Measurements from ENCODE around the gene CLK1.

CLK1 gene

DNA sequence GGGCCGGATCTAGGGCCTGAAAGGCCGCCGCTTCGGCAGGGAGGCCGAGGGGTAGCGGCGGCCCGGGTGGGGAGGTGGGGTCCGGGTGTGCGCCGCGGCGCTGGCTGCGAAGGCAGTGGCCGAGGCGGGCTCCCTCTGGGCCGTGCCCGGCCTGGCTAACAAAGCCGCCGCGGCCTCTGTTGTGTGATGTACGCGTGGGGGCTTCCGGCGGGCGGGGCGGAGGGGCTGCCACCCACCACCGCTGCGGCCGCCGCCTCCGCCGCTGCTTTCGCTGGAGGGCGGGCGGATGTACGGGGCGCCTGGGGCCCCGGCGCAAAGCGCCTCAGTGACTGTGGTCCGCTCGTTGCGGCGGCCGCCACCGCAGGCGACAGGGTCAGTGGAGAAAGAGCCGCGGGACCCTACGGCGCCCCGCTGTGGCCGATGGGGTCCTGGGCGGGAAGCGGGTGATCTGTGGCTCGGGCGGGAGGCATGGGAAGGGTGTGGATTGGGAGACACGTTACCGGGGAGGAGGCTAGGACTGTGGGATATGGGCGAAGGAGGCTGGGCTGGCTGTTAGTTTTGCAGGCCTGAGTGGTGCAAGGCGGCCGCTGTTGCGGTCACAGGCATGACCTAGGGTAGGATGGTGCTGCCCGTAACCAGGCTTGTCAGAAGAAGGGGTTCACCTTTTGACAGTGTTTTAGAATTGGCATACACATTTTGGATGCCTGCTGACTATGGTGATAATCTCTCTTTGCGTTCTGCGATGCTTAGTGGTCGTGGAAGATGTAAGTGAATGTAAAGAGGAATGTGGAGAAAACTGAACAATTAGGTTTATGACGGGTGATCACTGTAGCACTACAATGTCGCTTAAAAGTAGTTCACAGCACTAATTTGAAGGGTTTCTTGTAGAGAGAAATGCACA is 52.1 kb downstream of the CLK1 start:
- Histone ChIP-seq H3K27ac (peak overlapping the region; percentile 85), H3K79me2 (peaks cover 31% of the 10 kb centered on the region), H3K36me3 (ENCODE audit: control insufficient read depth, insufficient read depth, low read length) (no peaks in the 10 kb centered on the region), H3K4me2 (ENCODE audit: low read length) (peak overlapping the region; percentile 84), H3K4me3 (ENCODE audit: low read depth, low read length) (peak overlapping the region; percentile 95), H3K9me3 (ENCODE audit: control insufficient read depth, low read length) (no peaks in the 10 kb centered on the region), H2AFZ (peak overlapping the region; percentile 88), H3K4me1 (peaks cover 5% of the 10 kb centered on the region), H3K27me3 (ENCODE audit: control insufficient read depth, insufficient read depth, low read length) (no peaks in the 10 kb centered on the region), H3K9ac (peak overlapping the region; percentile 95)
- TF ChIP-seq, protein P1, sequence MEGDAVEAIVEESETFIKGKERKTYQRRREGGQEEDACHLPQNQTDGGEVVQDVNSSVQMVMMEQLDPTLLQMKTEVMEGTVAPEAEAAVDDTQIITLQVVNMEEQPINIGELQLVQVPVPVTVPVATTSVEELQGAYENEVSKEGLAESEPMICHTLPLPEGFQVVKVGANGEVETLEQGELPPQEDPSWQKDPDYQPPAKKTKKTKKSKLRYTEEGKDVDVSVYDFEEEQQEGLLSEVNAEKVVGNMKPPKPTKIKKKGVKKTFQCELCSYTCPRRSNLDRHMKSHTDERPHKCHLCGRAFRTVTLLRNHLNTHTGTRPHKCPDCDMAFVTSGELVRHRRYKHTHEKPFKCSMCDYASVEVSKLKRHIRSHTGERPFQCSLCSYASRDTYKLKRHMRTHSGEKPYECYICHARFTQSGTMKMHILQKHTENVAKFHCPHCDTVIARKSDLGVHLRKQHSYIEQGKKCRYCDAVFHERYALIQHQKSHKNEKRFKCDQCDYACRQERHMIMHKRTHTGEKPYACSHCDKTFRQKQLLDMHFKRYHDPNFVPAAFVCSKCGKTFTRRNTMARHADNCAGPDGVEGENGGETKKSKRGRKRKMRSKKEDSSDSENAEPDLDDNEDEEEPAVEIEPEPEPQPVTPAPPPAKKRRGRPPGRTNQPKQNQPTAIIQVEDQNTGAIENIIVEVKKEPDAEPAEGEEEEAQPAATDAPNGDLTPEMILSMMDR (IDR thresholded peaks at IDR 0.05), result peak; percentile 86

DNA sequence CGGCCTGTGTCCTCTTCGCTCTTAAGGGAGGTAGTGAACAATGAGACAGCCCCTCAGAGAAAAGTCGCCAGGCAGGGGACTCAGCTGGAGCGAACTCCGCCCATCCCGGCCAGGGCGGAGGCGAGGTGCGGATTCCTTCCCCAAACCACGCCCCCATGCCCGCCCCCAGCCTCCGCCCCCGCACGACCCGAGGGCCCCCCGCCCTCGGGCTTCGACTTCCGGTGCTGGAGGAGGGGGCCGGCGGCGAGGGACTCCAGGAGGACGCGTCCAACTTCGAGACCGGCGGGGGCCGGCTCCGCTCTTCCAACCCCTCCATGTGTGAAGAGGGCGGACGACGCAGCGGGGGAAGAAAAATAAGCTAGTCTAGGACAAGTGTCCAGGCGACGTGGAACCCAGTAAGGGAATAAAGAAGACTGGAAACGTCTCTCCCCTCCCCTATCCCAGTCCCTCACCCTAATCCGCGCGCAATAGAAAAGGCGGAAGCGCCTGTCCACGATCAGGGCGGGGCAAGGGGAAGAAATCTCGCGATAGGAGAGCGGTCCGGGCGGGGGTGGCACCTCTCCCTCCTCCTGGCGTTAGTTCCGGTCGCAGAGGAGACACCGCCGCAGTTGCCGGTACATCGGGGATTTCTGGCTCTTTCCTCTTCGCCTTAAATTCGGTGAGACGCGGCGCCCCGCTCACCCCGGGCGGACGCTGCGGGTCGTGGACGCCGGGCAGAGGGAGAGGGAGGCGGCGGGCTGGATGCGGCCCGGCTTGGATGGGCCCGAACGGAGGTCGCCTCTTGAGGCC is 52.9 kb downstream of the CLK1 start, which contains the start of gene BZW1:
Gene BZW1 (plus strand): TSS at position 578 of the 789 bp plus-strand sequence. CDS start 1,308 bp downstream, outside the sequence.
- Histone ChIP-seq H3K27ac (peak within 1 kb of the TSS; percentile 85), H3K36me3 (ENCODE audit: control insufficient read depth, insufficient read depth, low read length) (no peaks in the 10 kb centered on the region), H3K4me2 (ENCODE audit: low read length) (peak within 1 kb of the TSS; percentile 91), H3K9ac (peak within 1 kb of the TSS; percentile 95), H3K4me1 (peaks cover 5% of the 10 kb centered on the region), H3K4me3 (ENCODE audit: low read depth, low read length) (peak within 1 kb of the TSS; percentile 95), H2AFZ (peak within 1 kb of the TSS; percentile 88), H3K27me3 (ENCODE audit: control insufficient read depth, insufficient read depth, low read length) (no peaks in the 10 kb centered on the region), H3K9me3 (ENCODE audit: control insufficient read depth, low read length) (no peaks in the 10 kb centered on the region), H3K79me2 (peaks cover 31% of the 10 kb centered on the region)
- TF ChIP-seq, protein P1 (IDR thresholded peaks at IDR 0.05), result no peak

DNA sequence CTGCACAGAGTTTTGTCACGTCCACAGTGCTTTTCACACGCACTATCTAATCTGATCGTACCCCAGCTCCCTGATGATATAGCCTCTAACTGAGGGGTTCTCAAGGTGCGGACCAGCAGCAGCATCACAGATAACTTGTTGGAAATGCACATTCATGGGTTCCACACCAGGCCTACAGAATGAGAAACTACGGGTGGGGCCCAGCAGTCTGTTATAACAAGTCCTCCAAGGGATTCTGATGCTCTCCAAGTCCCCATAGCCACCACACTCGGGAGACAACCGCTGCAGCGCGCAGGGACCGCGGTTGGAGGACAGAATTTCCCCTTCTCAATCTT is 53.5 kb downstream of the CLK1 start:
- TF ChIP-seq, protein P1 (IDR thresholded peaks at IDR 0.05), result no peak
- Histone ChIP-seq H3K9ac (no peak overlapping the region), H3K27ac (peak overlapping the region; percentile 85), H3K79me2 (peaks cover 31% of the 10 kb centered on the region), H3K9me3 (ENCODE audit: control insufficient read depth, low read length) (no peaks in the 10 kb centered on the region), H3K27me3 (ENCODE audit: control insufficient read depth, insufficient read depth, low read length) (no peaks in the 10 kb centered on the region), H3K36me3 (ENCODE audit: control insufficient read depth, insufficient read depth, low read length) (no peaks in the 10 kb centered on the region), H3K4me1 (peaks cover 5% of the 10 kb centered on the region), H3K4me3 (ENCODE audit: low read depth, low read length) (peak overlapping the region; percentile 95), H2AFZ (peak overlapping the region; percentile 88), H3K4me2 (ENCODE audit: low read length) (peak overlapping the region; percentile 71)

GRCh38 chr2:200810252-200810997 is 54.0 kb downstream of the CLK1 start:
- H3K36me3 ChIP-seq (ENCODE audit: control insufficient read depth, insufficient read depth, low read length), result no peaks in the 10 kb centered on the region
- peaks cover 5% of the 10 kb centered on the region for H3K4me1 ChIP-seq
- peak overlapping the region; percentile 95 for H3K4me3 ChIP-seq (ENCODE audit: low read depth, low read length)
- no peaks in the 10 kb centered on the region for H3K9me3 ChIP-seq (ENCODE audit: control insufficient read depth, low read length)
- peak overlapping the region; percentile 88 for H2AFZ ChIP-seq
- H3K9ac ChIP-seq, result no peak overlapping the region
- TF ChIP-seq, protein P1 (IDR thresholded peaks at IDR 0.05), result no peak
- H3K27ac ChIP-seq, result peak overlapping the region; percentile 85
- peak overlapping the region; percentile 71 for H3K4me2 ChIP-seq (ENCODE audit: low read length)
- peaks cover 26% of the 10 kb centered on the region for H3K79me2 ChIP-seq
- no peaks in the 10 kb centered on the region for H3K27me3 ChIP-seq (ENCODE audit: control insufficient read depth, insufficient read depth, low read length)
